Astrocyte of the cerebellum (primary cell): ENCODE data around the gene OMP.
A peak's percentile ranks its signal among the peaks of the same experiment; 100 is the strongest.

Experiments
- DNase-seq: peaks from one replicate; pipeline ENCODE4 v3.0.0-alpha.2; 2011; ENCODE audit warnings: low read depth
- H3K4me3 ChIP-seq: 2 replicates; pipeline ENCODE4 v1.5.1; 2011; ENCODE audit warnings: mild to moderate bottlenecking, low read depth, low read length, moderate library complexity
- CTCF ChIP-seq: IDR thresholded peaks from 2 replicates; pipeline ENCODE4 v1.5.1; 2012; ENCODE audit warnings: low read length, low read depth, moderate library complexity, mild to moderate bottlenecking; ENCODE audit errors: missing control alignments
- in situ Hi-C: cut with HindIII; loops from 2 replicates; pipeline ENCODE4 v1.10.0; 2017; ENCODE audit warnings: low sequenced_read_pairs

Gene OMP

GRCh38 chr11:77063861-77064260 lies 38.8 kb upstream of the OMP start:
- TF ChIP-seq CTCF: no peak
- in situ Hi-C loops: loop anchor here (10.0 kb wide), 1 partner anchor 81 kb away; no protein-coding TSS in a partner anchor
- DNase-seq: no peak
- no peak overlapping the region for H3K4me3 ChIP-seq

- TF ChIP-seq CTCF: no peak
- no peak overlapping the region for H3K4me3 ChIP-seq
- in situ Hi-C loops: loop anchor here (5.0 to 10.0 kb wide), 2 partner anchors 58 to 80 kb away; no protein-coding TSS in a partner anchor
- no peak for DNase-seq
Observed at GRCh38 chr11:77064648-77065217, 37.9 kb upstream of the OMP start.

- H3K4me3 ChIP-seq: peak overlapping the region; percentile 60
- TF ChIP-seq CTCF: no peak
- in situ Hi-C loops: loop anchor here (5.0 to 10.0 kb wide), 2 partner anchors 56 to 79 kb away; no protein-coding TSS in a partner anchor
- DNase-seq: no peak
Observed at GRCh38 chr11:77065878-77066228, 36.8 kb upstream of the OMP start.

- H3K4me3 ChIP-seq: peak within 1 kb of the TSS; percentile 60
- TF ChIP-seq CTCF: peak; percentile 41
- in situ Hi-C loops: loop anchor here (5.0 to 10.0 kb wide), 2 partner anchors 56 to 78 kb away; no protein-coding TSS in a partner anchor
- DNase-seq: peak; percentile 82
Observed at GRCh38 chr11:77066229-77067042, 36.2 kb upstream of the OMP start, which contains the start of gene CAPN5. CAPN5 (plus strand) TSS chr11:77066971; CDS start chr11:77084887, 17,916 bp downstream.

- no peak for DNase-seq
- peak overlapping the region; percentile 60 for H3K4me3 ChIP-seq
- no peak for TF ChIP-seq CTCF
- in situ Hi-C loops: loop anchor here (5.0 to 10.0 kb wide), 2 partner anchors 54 to 77 kb away; no protein-coding TSS in a partner anchor
Observed at GRCh38 chr11:77067861-77068443, 34.7 kb upstream of the OMP start.

- DNase-seq: no peak
- no peak overlapping the region for H3K4me3 ChIP-seq
- in situ Hi-C loops: loop anchor here (5.0 to 10.0 kb wide), 2 partner anchors 54 to 76 kb away; no protein-coding TSS in a partner anchor
- no peak for TF ChIP-seq CTCF
Observed at GRCh38 chr11:77068457-77069335, 33.9 kb upstream of the OMP start.
